ENCODE results near the gene TANK.

The TANK gene

DNA sequence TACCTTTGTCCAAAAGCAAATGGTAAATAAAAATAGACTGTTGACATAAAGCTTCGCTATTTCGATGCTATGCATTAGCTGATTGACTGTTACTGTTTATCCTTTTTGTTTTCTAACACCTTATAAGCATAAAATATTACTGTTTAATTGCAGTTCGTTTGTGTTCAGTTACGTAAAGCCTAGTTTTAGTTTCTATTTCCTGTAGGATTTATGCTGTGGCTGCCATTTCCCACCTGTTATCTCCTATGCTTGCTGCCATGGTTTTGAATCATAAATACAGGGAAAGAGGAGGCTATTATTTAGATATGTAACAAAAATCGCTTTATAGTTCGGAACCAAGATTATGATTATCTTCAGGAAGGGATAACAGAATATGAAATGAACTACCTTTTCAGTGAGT is 3.9 kb downstream of the TANK start:
- ATAC-seq: no peak
- TF ChIP-seq OSR1 (CRISPR knock-in tag; IDR thresholded peaks at IDR 0.05): no peak
- TF ChIP-seq ARNTL (CRISPR knock-in tag; IDR thresholded peaks at IDR 0.05; ENCODE audit: borderline replicate concordance, low read depth): no peak
- TF ChIP-seq SNAI2 (CRISPR knock-in tag; IDR thresholded peaks at IDR 0.05): no peak
- TF ChIP-seq ESRRG (CRISPR knock-in tag; IDR thresholded peaks at IDR 0.05): no peak
- TF ChIP-seq ZNF565 (CRISPR knock-in tag; conservative IDR thresholded peaks at IDR 0.05; ENCODE audit: low read depth): no peak
- TF ChIP-seq, protein P1, sequence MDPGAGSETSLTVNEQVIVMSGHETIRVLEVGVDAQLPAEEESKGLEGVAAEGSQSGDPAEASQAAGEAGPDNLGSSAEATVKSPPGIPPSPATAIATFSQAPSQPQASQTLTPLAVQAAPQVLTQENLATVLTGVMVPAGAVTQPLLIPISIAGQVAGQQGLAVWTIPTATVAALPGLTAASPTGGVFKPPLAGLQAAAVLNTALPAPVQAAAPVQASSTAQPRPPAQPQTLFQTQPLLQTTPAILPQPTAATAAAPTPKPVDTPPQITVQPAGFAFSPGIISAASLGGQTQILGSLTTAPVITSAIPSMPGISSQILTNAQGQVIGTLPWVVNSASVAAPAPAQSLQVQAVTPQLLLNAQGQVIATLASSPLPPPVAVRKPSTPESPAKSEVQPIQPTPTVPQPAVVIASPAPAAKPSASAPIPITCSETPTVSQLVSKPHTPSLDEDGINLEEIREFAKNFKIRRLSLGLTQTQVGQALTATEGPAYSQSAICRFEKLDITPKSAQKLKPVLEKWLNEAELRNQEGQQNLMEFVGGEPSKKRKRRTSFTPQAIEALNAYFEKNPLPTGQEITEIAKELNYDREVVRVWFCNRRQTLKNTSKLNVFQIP (CRISPR knock-in tag; IDR thresholded peaks at IDR 0.05; ENCODE audit: borderline replicate concordance, low read depth): no peak
- TF ChIP-seq, protein P2, sequence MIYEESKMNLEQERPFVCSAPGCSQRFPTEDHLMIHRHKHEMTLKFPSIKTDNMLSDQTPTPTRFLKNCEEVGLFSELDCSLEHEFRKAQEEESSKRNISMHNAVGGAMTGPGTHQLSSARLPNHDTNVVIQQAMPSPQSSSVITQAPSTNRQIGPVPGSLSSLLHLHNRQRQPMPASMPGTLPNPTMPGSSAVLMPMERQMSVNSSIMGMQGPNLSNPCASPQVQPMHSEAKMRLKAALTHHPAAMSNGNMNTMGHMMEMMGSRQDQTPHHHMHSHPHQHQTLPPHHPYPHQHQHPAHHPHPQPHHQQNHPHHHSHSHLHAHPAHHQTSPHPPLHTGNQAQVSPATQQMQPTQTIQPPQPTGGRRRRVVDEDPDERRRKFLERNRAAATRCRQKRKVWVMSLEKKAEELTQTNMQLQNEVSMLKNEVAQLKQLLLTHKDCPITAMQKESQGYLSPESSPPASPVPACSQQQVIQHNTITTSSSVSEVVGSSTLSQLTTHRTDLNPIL (CRISPR knock-in tag; IDR thresholded peaks at IDR 0.05; ENCODE audit: low read depth): no peak
- no peak for TF ChIP-seq TCF4 (CRISPR knock-in tag; IDR thresholded peaks at IDR 0.05; ENCODE audit: borderline replicate concordance)
- TF ChIP-seq, protein P3, sequence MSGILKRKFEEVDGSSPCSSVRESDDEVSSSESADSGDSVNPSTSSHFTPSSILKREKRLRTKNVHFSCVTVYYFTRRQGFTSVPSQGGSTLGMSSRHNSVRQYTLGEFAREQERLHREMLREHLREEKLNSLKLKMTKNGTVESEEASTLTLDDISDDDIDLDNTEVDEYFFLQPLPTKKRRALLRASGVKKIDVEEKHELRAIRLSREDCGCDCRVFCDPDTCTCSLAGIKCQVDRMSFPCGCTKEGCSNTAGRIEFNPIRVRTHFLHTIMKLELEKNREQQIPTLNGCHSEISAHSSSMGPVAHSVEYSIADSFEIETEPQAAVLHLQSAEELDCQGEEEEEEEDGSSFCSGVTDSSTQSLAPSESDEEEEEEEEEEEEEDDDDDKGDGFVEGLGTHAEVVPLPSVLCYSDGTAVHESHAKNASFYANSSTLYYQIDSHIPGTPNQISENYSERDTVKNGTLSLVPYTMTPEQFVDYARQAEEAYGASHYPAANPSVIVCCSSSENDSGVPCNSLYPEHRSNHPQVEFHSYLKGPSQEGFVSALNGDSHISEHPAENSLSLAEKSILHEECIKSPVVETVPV (CRISPR knock-in tag; IDR thresholded peaks at IDR 0.05): no peak
- no peak for TF ChIP-seq ZC3H10 (CRISPR knock-in tag; IDR thresholded peaks at IDR 0.05)
- no peak for TF ChIP-seq ZNF70 (CRISPR knock-in tag; IDR thresholded peaks at IDR 0.05)
- TF ChIP-seq, protein P4, sequence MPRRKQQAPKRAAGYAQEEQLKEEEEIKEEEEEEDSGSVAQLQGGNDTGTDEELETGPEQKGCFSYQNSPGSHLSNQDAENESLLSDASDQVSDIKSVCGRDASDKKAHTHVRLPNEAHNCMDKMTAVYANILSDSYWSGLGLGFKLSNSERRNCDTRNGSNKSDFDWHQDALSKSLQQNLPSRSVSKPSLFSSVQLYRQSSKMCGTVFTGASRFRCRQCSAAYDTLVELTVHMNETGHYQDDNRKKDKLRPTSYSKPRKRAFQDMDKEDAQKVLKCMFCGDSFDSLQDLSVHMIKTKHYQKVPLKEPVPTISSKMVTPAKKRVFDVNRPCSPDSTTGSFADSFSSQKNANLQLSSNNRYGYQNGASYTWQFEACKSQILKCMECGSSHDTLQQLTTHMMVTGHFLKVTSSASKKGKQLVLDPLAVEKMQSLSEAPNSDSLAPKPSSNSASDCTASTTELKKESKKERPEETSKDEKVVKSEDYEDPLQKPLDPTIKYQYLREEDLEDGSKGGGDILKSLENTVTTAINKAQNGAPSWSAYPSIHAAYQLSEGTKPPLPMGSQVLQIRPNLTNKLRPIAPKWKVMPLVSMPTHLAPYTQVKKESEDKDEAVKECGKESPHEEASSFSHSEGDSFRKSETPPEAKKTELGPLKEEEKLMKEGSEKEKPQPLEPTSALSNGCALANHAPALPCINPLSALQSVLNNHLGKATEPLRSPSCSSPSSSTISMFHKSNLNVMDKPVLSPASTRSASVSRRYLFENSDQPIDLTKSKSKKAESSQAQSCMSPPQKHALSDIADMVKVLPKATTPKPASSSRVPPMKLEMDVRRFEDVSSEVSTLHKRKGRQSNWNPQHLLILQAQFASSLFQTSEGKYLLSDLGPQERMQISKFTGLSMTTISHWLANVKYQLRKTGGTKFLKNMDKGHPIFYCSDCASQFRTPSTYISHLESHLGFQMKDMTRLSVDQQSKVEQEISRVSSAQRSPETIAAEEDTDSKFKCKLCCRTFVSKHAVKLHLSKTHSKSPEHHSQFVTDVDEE (CRISPR knock-in tag; IDR thresholded peaks at IDR 0.05): no peak
- no peak for TF ChIP-seq GLIS3 (CRISPR knock-in tag; IDR thresholded peaks at IDR 0.05)

DNA sequence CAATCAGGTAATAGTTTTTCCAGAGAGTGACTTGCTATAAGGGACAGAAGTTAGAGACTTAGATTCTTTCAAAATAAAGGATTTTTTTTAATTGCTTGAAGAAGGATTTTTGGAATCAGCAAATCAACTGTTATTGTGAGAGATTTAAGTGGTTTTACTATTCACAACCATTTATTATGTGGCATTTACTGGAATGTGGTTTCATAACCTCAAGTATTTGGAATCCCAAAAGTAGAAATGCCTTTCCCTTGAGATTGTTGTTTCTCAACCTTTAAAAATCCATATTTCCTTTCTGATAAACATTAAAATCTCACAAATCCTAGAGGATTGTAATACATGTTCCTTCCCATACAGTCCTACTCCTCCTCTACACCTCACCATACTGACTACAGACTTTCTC is 5.0 kb downstream of the TANK start:
- ATAC-seq: no peak
- TF ChIP-seq RARB (CRISPR knock-in tag; IDR thresholded peaks at IDR 0.05) (no peak), ISL1 (CRISPR knock-in tag; IDR thresholded peaks at IDR 0.05) (0 out of 2 replicates have a peak, but pooled peaks have one; percentile 15)

DNA sequence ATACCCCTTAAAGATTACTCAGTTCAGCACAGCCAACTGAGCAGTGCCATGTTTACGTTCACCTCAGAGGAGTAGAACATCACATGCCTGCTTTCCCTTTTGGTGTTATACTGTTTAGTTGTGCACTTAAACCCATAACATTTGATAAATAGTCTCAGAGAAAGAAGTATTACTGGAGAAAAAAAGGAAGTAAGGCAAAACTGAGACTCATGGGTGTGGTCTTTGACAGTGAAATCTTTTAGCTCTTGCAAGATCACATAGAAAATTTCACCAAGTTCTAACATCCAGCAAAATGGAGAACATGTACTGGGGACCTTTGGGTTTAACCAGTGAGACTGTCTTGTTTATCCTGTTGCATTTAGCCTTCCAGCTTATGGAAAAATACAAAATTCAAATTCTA is 5.6 kb downstream of the TANK start:
- no peak for ATAC-seq
- TF ChIP-seq OSR1 (CRISPR knock-in tag; IDR thresholded peaks at IDR 0.05) (no peak), ZFP30 (CRISPR knock-in tag; IDR thresholded peaks at IDR 0.05) (no peak), ZFP3 (CRISPR knock-in tag; IDR thresholded peaks at IDR 0.05) (no peak)
- TF ChIP-seq, protein P2 (CRISPR knock-in tag; IDR thresholded peaks at IDR 0.05; ENCODE audit: low read depth): no peak
- TF ChIP-seq, protein P3 (CRISPR knock-in tag; IDR thresholded peaks at IDR 0.05): no peak
